ENCODE data around the gene NINL.
"Not testable (repeated sequence)": the region's sequence is repeated elsewhere in the genome, so short reads cannot be mapped to it uniquely, and the experiment has no call there.

DNA sequence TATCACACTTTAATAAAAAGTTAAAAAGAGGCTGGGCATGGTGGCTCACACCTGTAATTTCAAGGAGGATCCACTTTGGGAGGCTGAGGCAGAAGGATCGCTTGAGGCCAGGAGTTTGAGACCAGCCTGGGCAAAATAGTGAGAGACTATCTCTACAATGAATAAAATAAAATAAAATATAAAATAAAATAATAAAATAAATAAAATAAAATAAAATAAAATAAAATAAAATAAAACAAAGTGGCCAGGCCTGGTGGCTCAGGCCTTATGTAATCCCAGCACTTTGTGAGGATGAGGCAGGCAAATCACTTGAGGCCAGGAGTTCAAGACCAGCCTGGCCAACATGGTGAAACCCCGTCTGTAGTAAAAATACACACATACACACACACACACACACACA is 112.0 kb downstream of the NINL start:
- TF ChIP-seq EGR1 (IDR thresholded peaks at IDR 0.05; ENCODE audit: borderline replicate concordance, low read depth, low read length); RFX5 (IDR thresholded peaks at IDR 0.05; ENCODE audit: borderline replicate concordance, low read depth, low read length); POLR2AphosphoS5 (IDR thresholded peaks at IDR 0.05; ENCODE audit: low read depth, low read length); TAF7 (optimal IDR thresholded peaks at IDR 0.05; ENCODE audit: borderline replicate concordance, low read depth, low read length); POLR2A (IDR thresholded peaks at IDR 0.05; ENCODE audit: control extremely low read depth in 1 of 2, low read depth in 2 of 2, low read length in 2 of 2); SRF (IDR thresholded peaks at IDR 0.05; ENCODE audit: low read depth, low read length); CBX8 (IDR thresholded peaks at IDR 0.05; ENCODE audit: borderline replicate concordance, low read depth, low read length); RNF2 (IDR thresholded peaks at IDR 0.05; ENCODE audit: borderline replicate concordance, low read depth, low read length, missing control alignments, poor library complexity, severe bottlenecking); HDAC2 (IDR thresholded peaks at IDR 0.05; ENCODE audit: borderline replicate concordance in 1 of 2, low read depth in 2 of 2, low read length in 2 of 2); HDAC6 (IDR thresholded peaks at IDR 0.05; ENCODE audit: low read depth, low read length); YY1 (IDR thresholded peaks at IDR 0.05; ENCODE audit: low read depth, low read length): not testable (repeated sequence)
- TF ChIP-seq, protein P1, sequence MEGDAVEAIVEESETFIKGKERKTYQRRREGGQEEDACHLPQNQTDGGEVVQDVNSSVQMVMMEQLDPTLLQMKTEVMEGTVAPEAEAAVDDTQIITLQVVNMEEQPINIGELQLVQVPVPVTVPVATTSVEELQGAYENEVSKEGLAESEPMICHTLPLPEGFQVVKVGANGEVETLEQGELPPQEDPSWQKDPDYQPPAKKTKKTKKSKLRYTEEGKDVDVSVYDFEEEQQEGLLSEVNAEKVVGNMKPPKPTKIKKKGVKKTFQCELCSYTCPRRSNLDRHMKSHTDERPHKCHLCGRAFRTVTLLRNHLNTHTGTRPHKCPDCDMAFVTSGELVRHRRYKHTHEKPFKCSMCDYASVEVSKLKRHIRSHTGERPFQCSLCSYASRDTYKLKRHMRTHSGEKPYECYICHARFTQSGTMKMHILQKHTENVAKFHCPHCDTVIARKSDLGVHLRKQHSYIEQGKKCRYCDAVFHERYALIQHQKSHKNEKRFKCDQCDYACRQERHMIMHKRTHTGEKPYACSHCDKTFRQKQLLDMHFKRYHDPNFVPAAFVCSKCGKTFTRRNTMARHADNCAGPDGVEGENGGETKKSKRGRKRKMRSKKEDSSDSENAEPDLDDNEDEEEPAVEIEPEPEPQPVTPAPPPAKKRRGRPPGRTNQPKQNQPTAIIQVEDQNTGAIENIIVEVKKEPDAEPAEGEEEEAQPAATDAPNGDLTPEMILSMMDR (IDR thresholded peaks at IDR 0.05; ENCODE audit: control extremely low read depth in 1 of 3, insufficient read depth in 1 of 3, low read depth in 1 of 3, low read length in 3 of 3) = not testable (repeated sequence)
- TF ChIP-seq, protein P2, sequence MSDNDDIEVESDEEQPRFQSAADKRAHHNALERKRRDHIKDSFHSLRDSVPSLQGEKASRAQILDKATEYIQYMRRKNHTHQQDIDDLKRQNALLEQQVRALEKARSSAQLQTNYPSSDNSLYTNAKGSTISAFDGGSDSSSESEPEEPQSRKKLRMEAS (IDR thresholded peaks at IDR 0.05) = not testable (repeated sequence)
- TF ChIP-seq, protein P3, sequence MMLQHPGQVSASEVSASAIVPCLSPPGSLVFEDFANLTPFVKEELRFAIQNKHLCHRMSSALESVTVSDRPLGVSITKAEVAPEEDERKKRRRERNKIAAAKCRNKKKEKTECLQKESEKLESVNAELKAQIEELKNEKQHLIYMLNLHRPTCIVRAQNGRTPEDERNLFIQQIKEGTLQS (IDR thresholded peaks at IDR 0.05; ENCODE audit: insufficient read depth, low read depth, low read length) = not testable (repeated sequence)
